HepG2 (cell line): ENCODE data around the gene PIEZO1. TPM values are rescaled to one million over a fixed set of nuclear protein-coding genes. Genes with fewer than 3 reads are reported as not detected.

Source experiments
- ATAC-seq: fragments of 200-7000 bp; cut with Tn5 transposase; 3 replicates; pipeline ENCODE4 v1.9.1; 2020; ENCODE audit warnings: mild to moderate bottlenecking, moderate library complexity
- BruUV-seq: library from RNA; stranded (reverse); fragments of 400-500 nt; replicated peaks from 2 replicates; lab custom pipeline; 2021; lab: Mats Ljungman, UMichigan
- CTCF ChIA-PET: fragments of 300-600 bp; formaldehyde crosslinking; extraction: SDS; loops from one replicate; lab custom pipeline; 2021; ENCODE audit warnings: low total read pairs, inconsistent platforms, low intra/inter-chr PET ratio; lab: Yijun Ruan, JAX
- POLR2A ChIA-PET: fragments of 350-600 bp; sonication (Branson Sonifier 250); formaldehyde crosslinking; loops from one replicate; lab custom pipeline; 2020; ENCODE audit warnings: antibody characterized with exemption, inconsistent platforms; lab: Yijun Ruan, JAX
- DNase-seq: peaks from one replicate; pipeline ENCODE4 v3.0.0-alpha.2; 2015; ENCODE audit warnings: low spot score
- FAIRE-seq: peaks from 3 replicates; lab custom pipeline; 2011; peaks lifted over from hg19 to GRCh38; lab: Jason Lieb, UNC
- H2AFZ ChIP-seq: one replicate; pipeline ENCODE4 v1.6.1; 2011; ENCODE audit warnings: low read length, inconsistent platforms
- H3K27ac ChIP-seq: fragments of 300-600 bp; 3 replicates; pipeline ENCODE4 v1.8.0; 2011; ENCODE audit warnings: mixed run types, mild to moderate bottlenecking, mixed read lengths, low read length, inconsistent platforms; ENCODE audit not compliant: insufficient read depth; ENCODE audit errors: extremely low read length
- H3K27me3 ChIP-seq, 2 experiments: fragments of 200-600 bp in 1 of 2; 2 replicates in 1 of 2; 3 replicates in 1 of 2; pipeline versions ENCODE4 v1.6.0 to v1.8.0; 2011; ENCODE audit warnings: low read length in 2 of 2, mild to moderate bottlenecking in 2 of 2, moderate library complexity in 2 of 2, inconsistent platforms in 1 of 2; ENCODE audit not compliant: insufficient read depth in 2 of 2, control insufficient read depth in 1 of 2
- H3K36me3 ChIP-seq, 2 experiments: fragments of 200-600 bp in 1 of 2; replicated peaks in 1 of 2; 2 replicates in 1 of 2; 3 replicates in 1 of 2; pipeline versions ENCODE4 v1.5.1 to v1.8.0; 2011; ENCODE audit warnings: low read length in 2 of 2, inconsistent platforms in 1 of 2; ENCODE audit not compliant: insufficient read depth in 2 of 2, control insufficient read depth in 1 of 2
- H3K4me1 ChIP-seq: 2 replicates; pipeline ENCODE4 v1.5.1; 2012; ENCODE audit warnings: low read length, inconsistent platforms; ENCODE audit not compliant: insufficient read depth
- H3K4me2 ChIP-seq: 2 replicates; pipeline ENCODE4 v1.6.0; 2011; ENCODE audit warnings: low read depth, low read length, inconsistent platforms
- H3K4me3 ChIP-seq, 3 experiments: fragments of 200-600 bp in 1 of 3; sonication (generic), shearing (Covaris generic) in 1 of 3; replicated peaks in 1 of 3; 2 replicates each; pipeline ENCODE4 v1.5.1; 2011 to 2016; ENCODE audit warnings: low read length in 3 of 3, inconsistent platforms in 2 of 3, low read depth in 2 of 3, mild to moderate bottlenecking in 2 of 3, control low read depth in 1 of 3, mixed read lengths in 1 of 3; ENCODE audit not compliant: insufficient read depth in 1 of 3
- H3K79me2 ChIP-seq: one replicate; pipeline ENCODE4 v1.6.1; 2011; ENCODE audit warnings: low read length, inconsistent platforms; ENCODE audit not compliant: insufficient read depth
- H3K9ac ChIP-seq: 2 replicates; pipeline ENCODE4 v1.6.0; 2011; ENCODE audit warnings: mild to moderate bottlenecking, low read depth, low read length, inconsistent platforms; ENCODE audit not compliant: insufficient read depth
- H3K9me3 ChIP-seq: 2 replicates; pipeline ENCODE4 v1.5.1; 2012; ENCODE audit warnings: mild to moderate bottlenecking, low read length
- H4K20me1 ChIP-seq: 2 replicates; pipeline ENCODE4 v1.6.0; 2011; ENCODE audit warnings: inconsistent platforms, mild to moderate bottlenecking, low read length, moderate library complexity; ENCODE audit not compliant: insufficient read depth
- AGO1 ChIP-seq: fragments of 200-400 bp; formaldehyde crosslinking; IDR thresholded peaks from 2 replicates; pipeline ENCODE4 v1.6.1; 2017; ENCODE audit warnings: mild to moderate bottlenecking, low read depth, low read length, moderate library complexity; ENCODE audit not compliant: poor library complexity, severe bottlenecking
- AGO2 ChIP-seq: fragments of 200-400 bp; formaldehyde crosslinking; optimal IDR thresholded peaks from 2 replicates; pipeline ENCODE3; 2017; ENCODE audit warnings: mild to moderate bottlenecking, low read depth, low read length, moderate library complexity
- MLXIP ChIP-seq: sonication (generic); formaldehyde crosslinking; IDR thresholded peaks from 2 replicates; pipeline ENCODE4 v1.9.0; 2021; ENCODE audit warnings: missing genetic modification reagents, borderline replicate concordance
- RBM22 ChIP-seq: fragments of 200-400 bp; formaldehyde crosslinking; optimal IDR thresholded peaks from 2 replicates; pipeline ENCODE3; 2017; ENCODE audit warnings: mild to moderate bottlenecking, low read length, moderate library complexity
- ZNF510 ChIP-seq: sonication (generic); formaldehyde crosslinking; IDR thresholded peaks from 2 replicates; pipeline ENCODE4 v1.4.0; 2020; ENCODE audit warnings: low read depth, mild to moderate bottlenecking, missing genetic modification reagents
- WGBS: methylation state at CpG from one replicate; pipeline ENCODE4 v1.1.6; 2017; ENCODE audit warnings: low lambda C conversion rate; 5-methylcytosine and 5-hydroxymethylcytosine counted together
- in situ Hi-C: cut with HindIII; loops from 2 replicates; pipeline ENCODE4 v1.10.0; 2017; ENCODE audit warnings: low pct_unique_long_range_greater_than_20kb; ENCODE audit not compliant: extremely low pct_ligation_motif_present
- intact Hi-C: fragments of 100-400 bp; cut with micrococcal nuclease; formaldehyde crosslinking; loops from one replicate; pipeline ENCODE4 v1.10.0; 2022; ENCODE audit not compliant: unreplicated experiment
- polyA plus RNA-seq, 8 experiments: library from polyadenylated mRNA; depleted of rRNA in 3 of 8; stranded (reverse) in 7 of 8; unstranded in 1 of 8; fragments of >200 nt; fragmentation: Illumina TruSeq in 4 of 8; extraction: Trizol in 4 of 8; gene quantifications; 2 replicates each; pipeline versions ENCODE4 v1.2.1 to v1.2.3, GENCODE V29; 2011 to 2016; ENCODE audit warnings: low read depth in 4 of 8, missing spikeins in 1 of 8, mixed read lengths in 1 of 8; ENCODE audit not compliant: insufficient read depth in 1 of 8
- total RNA-seq, 5 experiments: library from RNA; depleted of rRNA; stranded (reverse); fragments of >200 nt; fragmentation: Illumina TruSeq; extraction: Trizol; gene quantifications; 2 replicates each; pipeline ENCODE4 v1.2.3, GENCODE V29; 2016; ENCODE audit warnings: low read depth in 1 of 5
- TF ChIP-seq, protein P1 (sequence below), 2 experiments: sonication (generic) in 1 of 2; formaldehyde crosslinking in 1 of 2; IDR thresholded peaks; 2 replicates each; pipeline versions ENCODE4 v1.6.1 to v1.9.0; 2014 to 2022; ENCODE audit warnings: antibody characterized with exemption in 1 of 2, borderline replicate concordance in 1 of 2, inconsistent platforms in 1 of 2, low read depth in 1 of 2, missing genetic modification reagents in 1 of 2

The PIEZO1 gene
- total and polyA plus RNA-seq, 2 of the 13 experiments (the other 11 are each of a cell fraction or from before 2014, with no cell fraction given): 67.9 to 85.0 TPM

GRCh38 chr16:88731699-88732098 lies 53.3 kb downstream of the PIEZO1 start (continued):
- TF ChIP-seq, protein P1, sequence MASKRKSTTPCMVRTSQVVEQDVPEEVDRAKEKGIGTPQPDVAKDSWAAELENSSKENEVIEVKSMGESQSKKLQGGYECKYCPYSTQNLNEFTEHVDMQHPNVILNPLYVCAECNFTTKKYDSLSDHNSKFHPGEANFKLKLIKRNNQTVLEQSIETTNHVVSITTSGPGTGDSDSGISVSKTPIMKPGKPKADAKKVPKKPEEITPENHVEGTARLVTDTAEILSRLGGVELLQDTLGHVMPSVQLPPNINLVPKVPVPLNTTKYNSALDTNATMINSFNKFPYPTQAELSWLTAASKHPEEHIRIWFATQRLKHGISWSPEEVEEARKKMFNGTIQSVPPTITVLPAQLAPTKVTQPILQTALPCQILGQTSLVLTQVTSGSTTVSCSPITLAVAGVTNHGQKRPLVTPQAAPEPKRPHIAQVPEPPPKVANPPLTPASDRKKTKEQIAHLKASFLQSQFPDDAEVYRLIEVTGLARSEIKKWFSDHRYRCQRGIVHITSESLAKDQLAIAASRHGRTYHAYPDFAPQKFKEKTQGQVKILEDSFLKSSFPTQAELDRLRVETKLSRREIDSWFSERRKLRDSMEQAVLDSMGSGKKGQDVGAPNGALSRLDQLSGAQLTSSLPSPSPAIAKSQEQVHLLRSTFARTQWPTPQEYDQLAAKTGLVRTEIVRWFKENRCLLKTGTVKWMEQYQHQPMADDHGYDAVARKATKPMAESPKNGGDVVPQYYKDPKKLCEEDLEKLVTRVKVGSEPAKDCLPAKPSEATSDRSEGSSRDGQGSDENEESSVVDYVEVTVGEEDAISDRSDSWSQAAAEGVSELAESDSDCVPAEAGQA (IDR thresholded peaks at IDR 0.05; ENCODE audit: low read depth): no peak
- TF ChIP-seq, protein P1 (CRISPR knock-in tag; IDR thresholded peaks at IDR 0.05; ENCODE audit: borderline replicate concordance): no peak
- TF ChIP-seq AGO1 (no peak), ZNF510 (no peak)

DNA sequence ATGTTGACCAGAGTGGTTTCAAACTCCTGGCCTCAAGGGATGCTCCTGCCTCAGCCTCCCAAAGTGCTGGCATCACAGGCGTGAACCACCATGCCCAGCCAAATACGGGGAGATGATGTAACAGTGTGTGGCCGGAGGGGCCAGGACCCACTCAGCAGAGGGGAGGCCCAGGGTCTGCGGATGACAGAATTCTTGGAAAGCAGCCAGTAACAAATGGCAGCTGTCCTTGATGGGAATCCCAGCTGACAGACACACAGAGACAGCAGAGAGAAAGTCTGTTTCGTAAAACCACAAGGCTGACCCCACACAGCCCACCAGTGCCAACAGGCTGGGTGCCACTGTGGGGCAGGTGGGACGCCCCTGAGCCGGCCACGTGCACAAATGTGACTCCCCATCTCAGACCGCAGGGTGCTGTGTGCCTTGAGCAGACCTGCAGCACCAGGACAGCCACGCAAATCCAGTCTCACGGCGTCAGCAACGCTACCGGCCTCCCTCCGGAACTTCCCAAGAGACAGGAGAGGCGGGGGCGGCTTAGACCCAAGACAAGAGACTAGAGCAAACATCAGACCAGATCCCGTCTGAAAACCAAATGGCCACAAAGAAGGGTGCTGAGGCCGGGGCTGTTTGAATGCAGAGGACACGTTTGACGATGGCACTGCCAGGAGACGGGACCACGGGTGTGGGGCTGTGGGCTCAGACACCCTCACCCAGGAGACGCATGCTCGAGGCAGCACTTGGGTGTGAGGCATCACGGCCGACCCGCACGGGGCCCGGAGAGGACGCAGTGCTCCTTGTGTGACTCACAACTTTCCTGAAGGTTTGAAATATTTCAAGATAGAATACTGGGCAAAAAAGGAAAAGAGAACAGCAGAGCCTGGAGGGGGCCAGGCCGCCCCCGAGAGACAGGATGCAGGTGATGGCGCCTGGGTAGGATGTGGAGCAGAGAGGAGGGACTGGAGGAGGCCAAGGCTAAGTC lies 54.1 kb downstream of the PIEZO1 start:
- peaks cover 42 to 65% of the 10 kb centered on the region in 2 experiments; a peak in 4 of 5 replicates for H3K36me3 ChIP-seq
- H3K4me1 ChIP-seq: no peaks in the 10 kb centered on the region
- no peaks in the 10 kb centered on the region for H4K20me1 ChIP-seq
- in situ Hi-C loops: no loop called here
- POLR2A ChIA-PET: no interaction called here
- H3K27ac ChIP-seq: no peak overlapping the region
- FAIRE-seq: no peak
- H3K9me3 ChIP-seq: no peaks in the 10 kb centered on the region
- no peak overlapping the region for H3K4me2 ChIP-seq
- WGBS: 97% methylated on average over 34 of the region's 34 CpGs
- H3K79me2 ChIP-seq: no peaks in the 10 kb centered on the region
- DNase-seq: no peak
- H3K4me3 ChIP-seq: no peak overlapping the region
- H3K27me3 ChIP-seq: no peaks in the 10 kb centered on the region
- no peak for ATAC-seq
- no peak overlapping the region for H2AFZ ChIP-seq
- TF ChIP-seq RBM22 (peak; percentile 31), MLXIP (no peak), AGO2 (peak; percentile 42)
- TF ChIP-seq, all 625 proteins: peak for 2
- no peak overlapping the region for H3K9ac ChIP-seq
- intact Hi-C loops: no loop called here
- CTCF ChIA-PET: no interaction called here
- no TSS peak for BruUV-seq
